Stromal cell of bone marrow (primary cell): ENCODE measurements around the gene C19orf67.
A peak's percentile ranks its signal among the peaks of the same experiment; 100 is the strongest.

ENCODE experiments used
- DNase-seq: peaks from one replicate; pipeline ENCODE4 v3.0.0-alpha.2; 2012; ENCODE audit warnings: low read depth

C19orf67 gene

GRCh38 chr19:14085309-14085995 is at the start of gene C19orf67:
Gene C19orf67, minus strand, starts transcription at chr19:14085783. Its CDS starts 156 bp downstream, at chr19:14085627.
- DNase-seq, result no peak

- DNase-seq, result no peak
Measured at GRCh38 chr19:14135355-14135754, 49.8 kb upstream of the C19orf67 start.

GRCh38 chr19:14127929-14128509 is 42.4 kb upstream of the C19orf67 start:
- no peak for DNase-seq

- no peak for DNase-seq
Measured at GRCh38 chr19:14127176-14127575, 41.6 kb upstream of the C19orf67 start.

DNA sequence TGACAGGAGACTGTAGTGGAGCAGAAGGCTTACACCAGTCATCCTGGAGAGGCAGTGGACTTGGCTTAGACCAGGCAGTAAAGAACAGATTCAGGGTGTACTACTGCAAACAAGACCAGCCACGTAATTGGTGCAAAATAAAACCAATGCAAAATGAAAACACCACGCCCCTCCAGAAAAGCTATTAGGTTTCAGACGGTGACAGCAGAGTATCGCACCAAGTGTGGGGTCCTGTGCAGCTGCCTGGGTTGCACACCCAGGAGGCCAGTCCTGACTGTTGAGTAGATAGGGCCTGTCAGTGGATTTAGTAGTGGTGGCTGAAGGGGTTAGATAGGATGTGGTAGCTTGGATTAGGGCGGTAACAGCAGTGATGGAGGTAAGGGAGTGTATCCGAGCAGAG is 37.3 kb upstream of the C19orf67 start:
- no peak for DNase-seq

- DNase-seq, result no peak
Measured at GRCh38 chr19:14120497-14120780, 34.9 kb upstream of the C19orf67 start.

- DNase-seq, result no peak
Measured at GRCh38 chr19:14119644-14120496, 34.3 kb upstream of the C19orf67 start.

GRCh38 chr19:14119146-14119545 is 33.6 kb upstream of the C19orf67 start:
- DNase-seq, result no peak

GRCh38 chr19:14118165-14119051 is 32.8 kb upstream of the C19orf67 start:
- peak; percentile 63 for DNase-seq

DNA sequence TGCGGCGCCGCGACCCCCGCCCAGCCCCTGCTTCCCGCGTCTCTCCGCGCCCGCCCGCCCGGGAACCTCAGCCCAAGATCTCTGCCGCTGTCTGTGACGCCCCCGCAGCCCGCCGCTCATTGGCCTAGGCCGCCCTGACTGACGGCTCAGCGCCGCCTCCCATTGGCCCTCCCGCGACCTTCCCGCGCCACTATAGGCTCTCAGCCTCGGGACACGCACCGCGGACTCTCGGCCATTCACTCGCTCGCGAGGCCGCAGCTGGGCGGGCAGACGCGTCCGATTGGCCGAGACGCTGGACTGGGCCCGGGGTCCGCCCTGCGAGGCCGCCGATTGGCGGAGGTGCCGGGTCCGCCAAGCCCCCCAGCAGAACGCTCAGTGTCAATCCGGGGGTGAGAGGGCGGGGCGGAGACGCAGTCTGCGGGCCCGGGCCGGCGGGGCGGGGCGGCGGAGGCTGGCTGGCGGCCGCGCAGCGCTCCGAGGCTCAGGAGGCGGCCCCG is 32.1 kb upstream of the C19orf67 start, which contains the start of gene PRKACA:
Gene PRKACA, minus strand, starts transcription at position 95 of the 497 bp plus-strand sequence. CDS start 215 bp downstream, outside the sequence.
- DNase-seq, result peak; percentile 99

- DNase-seq, result no peak
Measured at GRCh38 chr19:14116918-14117578, 31.5 kb upstream of the C19orf67 start.

DNA sequence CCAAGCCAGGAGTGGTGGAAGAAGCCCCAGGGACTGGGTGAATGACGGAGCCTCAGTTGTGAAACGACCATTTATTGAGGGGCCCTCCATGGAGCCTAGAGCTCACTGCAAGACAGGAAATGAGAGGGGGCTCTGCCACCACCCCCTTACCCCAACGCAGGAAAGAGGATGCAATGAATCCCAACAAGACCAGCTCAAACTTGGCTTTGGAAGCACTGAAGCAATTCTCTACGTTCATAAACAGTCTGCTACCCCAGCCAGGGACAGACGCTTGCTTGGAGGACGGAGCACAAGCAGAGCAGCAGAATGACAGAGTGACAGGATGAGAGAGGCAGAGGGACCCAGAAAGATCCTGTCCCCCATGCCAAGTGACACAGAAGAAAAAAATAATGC is 30.9 kb upstream of the C19orf67 start:
- no peak for DNase-seq

DNA sequence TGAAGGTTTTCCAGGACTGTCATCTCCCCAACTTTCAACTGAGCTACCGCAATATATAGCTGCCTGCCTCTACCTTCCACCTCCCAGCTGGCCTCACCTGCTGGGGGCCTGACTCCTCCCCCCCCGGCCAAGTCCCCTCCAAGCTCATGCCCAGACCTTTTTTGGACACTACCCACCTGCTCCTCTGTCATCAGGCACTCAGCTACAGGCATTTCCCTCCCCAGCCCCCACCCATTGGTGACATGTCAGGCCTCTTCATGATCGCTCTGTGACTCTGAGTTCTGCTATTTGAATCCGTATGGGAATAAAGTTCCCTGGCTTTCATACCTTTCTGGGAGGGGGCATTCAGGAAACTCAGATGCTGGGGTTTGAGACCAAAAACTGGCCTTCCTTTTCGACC is 30.2 kb upstream of the C19orf67 start:
- DNase-seq, result no peak

- DNase-seq, result no peak
Measured at GRCh38 chr19:14114854-14115253, 29.3 kb upstream of the C19orf67 start.

GRCh38 chr19:14114439-14114838 is 28.9 kb upstream of the C19orf67 start:
- DNase-seq, result no peak

DNA sequence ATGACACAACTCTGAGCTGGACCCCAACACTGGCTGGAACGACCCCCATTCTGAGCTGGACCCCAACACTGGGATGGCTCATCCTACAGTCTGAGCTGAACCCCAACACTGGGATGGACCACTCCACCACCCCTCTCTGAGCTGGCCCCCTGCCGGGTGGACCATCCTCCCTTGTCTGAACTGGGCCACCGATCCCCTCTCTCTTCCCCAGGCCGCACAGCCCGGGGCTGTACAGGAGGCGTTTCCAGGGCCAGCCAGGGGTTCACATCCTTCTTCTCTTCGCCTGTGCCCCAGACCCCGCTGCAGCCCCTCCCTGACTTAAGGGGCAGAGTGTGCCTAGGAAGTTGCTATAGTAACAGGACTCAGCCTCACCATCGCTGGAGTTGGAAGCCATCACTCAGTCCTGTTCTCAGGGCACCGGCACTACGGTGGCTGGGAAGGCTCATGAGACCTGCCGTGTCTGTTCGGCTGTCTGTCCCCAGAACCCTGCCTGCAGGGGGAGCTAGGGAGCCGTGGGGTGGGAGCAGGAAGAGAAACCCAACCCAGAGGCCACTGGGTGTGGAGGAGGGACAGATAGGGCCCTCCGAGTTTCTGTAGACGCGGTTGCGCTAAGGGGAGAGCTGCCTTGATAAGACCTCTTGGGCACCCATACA is 28.3 kb upstream of the C19orf67 start:
- no peak for DNase-seq

DNA sequence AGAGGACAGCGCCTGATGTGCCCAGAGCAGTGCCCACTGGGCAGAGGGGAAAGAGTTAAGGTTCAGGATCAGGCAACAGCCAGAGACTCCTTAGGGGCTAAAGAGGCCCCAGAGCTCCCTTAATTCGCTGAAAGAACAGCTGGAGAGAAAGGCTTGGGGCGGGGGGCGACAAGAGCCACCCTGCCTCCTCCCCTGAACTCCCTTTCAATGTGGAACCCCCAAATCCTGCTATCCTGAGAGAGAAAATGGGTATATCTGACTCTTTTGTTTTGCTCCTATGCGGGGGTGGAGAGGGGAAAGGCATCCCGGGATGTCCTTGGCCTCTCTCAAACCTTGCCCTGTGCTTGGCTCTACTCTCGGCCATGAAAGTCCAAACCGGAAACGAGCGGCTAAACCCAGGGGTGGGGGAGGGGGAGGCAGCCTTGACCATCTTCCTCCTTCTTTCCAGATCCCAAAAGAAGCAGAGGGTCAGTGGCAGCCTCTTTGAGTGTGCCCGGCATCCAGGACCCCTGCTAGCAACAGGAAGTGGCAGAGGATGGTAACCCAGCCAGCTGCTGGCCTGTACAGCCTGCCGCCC is 27.3 kb upstream of the C19orf67 start:
- no peak for DNase-seq

DNA sequence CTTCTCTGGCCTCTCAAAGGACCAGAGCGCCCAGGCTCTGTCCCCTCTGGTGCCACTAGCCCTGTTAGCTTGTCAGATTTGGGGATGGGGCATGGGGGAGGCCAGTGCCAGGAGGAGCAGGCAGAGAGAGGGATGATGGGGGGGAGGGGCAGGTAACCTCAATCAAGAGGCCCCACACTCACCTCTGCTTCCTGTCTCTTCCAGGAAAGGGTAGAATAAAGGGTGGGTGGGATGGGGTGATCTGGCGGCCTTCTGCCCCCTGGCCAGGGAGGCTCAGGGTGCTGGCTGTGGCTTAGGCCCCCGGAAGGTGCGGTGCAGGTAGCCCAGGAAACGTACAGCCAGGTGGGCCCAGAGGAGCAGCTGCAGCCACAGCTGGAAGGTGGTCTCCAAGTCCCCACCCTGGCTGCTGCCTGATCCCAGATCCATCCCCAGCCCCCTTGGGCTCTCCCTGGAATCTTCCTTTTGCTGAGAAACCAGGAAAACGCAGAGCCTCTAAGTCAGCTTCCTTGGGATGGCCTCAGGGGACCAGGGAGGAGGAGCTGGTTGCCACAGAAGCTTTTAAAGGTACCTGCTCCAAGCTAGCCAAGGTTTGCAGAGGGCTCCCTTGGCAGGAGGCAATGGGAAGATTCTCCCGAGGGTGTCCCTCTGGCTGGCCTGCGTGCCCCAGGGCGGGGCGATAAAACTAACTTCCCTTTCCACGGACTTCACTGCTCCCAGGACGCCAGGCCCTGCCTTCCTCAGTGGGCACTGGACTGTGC is 26.6 kb upstream of the C19orf67 start:
- DNase-seq, result no peak

DNA sequence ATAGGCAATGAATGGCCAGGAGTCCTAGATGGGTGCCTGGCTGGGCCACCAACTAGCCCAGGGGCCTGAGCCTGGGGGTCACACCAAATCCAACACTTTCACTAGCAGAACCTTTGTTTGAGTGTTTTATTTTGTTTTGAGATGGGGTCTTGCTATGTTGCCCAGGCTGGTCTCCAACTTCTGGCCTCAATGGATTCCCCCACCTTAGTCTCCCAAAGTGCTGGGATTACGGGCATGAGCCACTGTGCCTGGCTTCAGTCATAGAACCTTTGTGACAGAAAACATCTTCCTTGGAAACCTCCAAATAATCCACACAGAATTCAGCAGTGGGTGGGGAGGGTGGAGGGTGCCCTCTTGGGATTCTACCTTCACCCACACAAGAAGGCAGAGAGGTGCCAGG is 25.9 kb upstream of the C19orf67 start:
- DNase-seq, result no peak

GRCh38 chr19:14110650-14111049 is 25.1 kb upstream of the C19orf67 start:
- DNase-seq, result no peak
